OCI-LY3 (cell line): Measurements from ENCODE around the gene FAM149B1.

Experiments
- H2AFZ ChIP-seq: fragments of 200-600, 300-600 bp; shearing (Covaris generic); 2 replicates; pipeline ENCODE4 v1.6.0; 2014; ENCODE audit warnings: antibody characterized with exemption, low read depth, low read length
- H3K27ac ChIP-seq: fragments of 200-600, 300-600 bp; sonication (generic); 2 replicates; pipeline ENCODE4 v1.5.1; 2014; ENCODE audit warnings: mild to moderate bottlenecking, low read length, moderate library complexity, mixed read lengths
- H3K27me3 ChIP-seq: fragments of 200-600, 300-600 bp; sonication (generic); 2 replicates; pipeline ENCODE4 v1.6.1; 2014; ENCODE audit warnings: low read depth, low read length, mixed read lengths
- H3K36me3 ChIP-seq: fragments of 200-600, 300-600 bp; sonication (generic); replicated peaks from 2 replicates; pipeline ENCODE3; 2014; ENCODE audit warnings: low read depth, low read length, mixed read lengths
- H3K4me1 ChIP-seq: fragments of 300-600, 200-600 bp; sonication (generic); 2 replicates; pipeline ENCODE4 v1.6.1; 2014; ENCODE audit warnings: low read length, mixed read lengths
- H3K4me2 ChIP-seq: fragments of 200-600, 300-600 bp; sonication (generic); 2 replicates; pipeline ENCODE4 v1.6.1; 2014; ENCODE audit warnings: low read length, mixed read lengths
- H3K4me3 ChIP-seq: fragments of 300-600, 200-600 bp; sonication (generic); 2 replicates; pipeline ENCODE4 v1.5.1; 2014; ENCODE audit warnings: antibody characterized with exemption, mild to moderate bottlenecking, low read length, moderate library complexity
- H3K79me2 ChIP-seq: fragments of 300-600, 200-600 bp; shearing (Covaris generic); 2 replicates; pipeline ENCODE4 v1.6.1; 2014; ENCODE audit warnings: mild to moderate bottlenecking, low read length, mixed read lengths
- H3K9ac ChIP-seq: fragments of 300-600, 200-600 bp; shearing (Covaris generic); 2 replicates; pipeline ENCODE4 v1.6.0; 2014; ENCODE audit warnings: mild to moderate bottlenecking, low read length, moderate library complexity
- H3K9me3 ChIP-seq: fragments of 200-600, 300-600 bp; shearing (Covaris generic); 2 replicates; pipeline ENCODE4 v1.6.1; 2014; ENCODE audit warnings: low read length, mixed read lengths; ENCODE audit not compliant: insufficient read depth
- H4K20me1 ChIP-seq: fragments of 200-600, 300-600 bp; sonication (generic); 2 replicates; pipeline ENCODE4 v1.6.1; 2016; ENCODE audit warnings: low read length, mixed read lengths; ENCODE audit not compliant: insufficient read depth
- CTCF ChIP-seq: fragments of 200-600, 300-600 bp; sonication (generic); IDR thresholded peaks from 2 replicates; pipeline ENCODE4 v1.5.1; 2014; ENCODE audit warnings: antibody characterized with exemption, low read length, low read depth
- EZH2phosphoT487 ChIP-seq: fragments of 200-600 bp; shearing (Covaris generic); IDR thresholded peaks from 2 replicates; pipeline ENCODE4 v1.6.1; 2018; ENCODE audit warnings: antibody characterized with exemption, mixed run types, low read depth

Gene FAM149B1

GRCh38 chr10:73261362-73261995, 93.6 kb downstream of the FAM149B1 start:
- Histone ChIP-seq H3K36me3 (no peaks in the 10 kb centered on the region), H3K9me3 (no peaks in the 10 kb centered on the region), H3K4me3 (no peak overlapping the region), H4K20me1 (no peaks in the 10 kb centered on the region), H3K9ac (no peak overlapping the region), H2AFZ (no peak overlapping the region), H3K27ac (no peak overlapping the region), H3K27me3 (no peaks in the 10 kb centered on the region), H3K4me1 (no peaks in the 10 kb centered on the region), H3K79me2 (no peaks in the 10 kb centered on the region), H3K4me2 (no peak overlapping the region)
- TF ChIP-seq EZH2phosphoT487 (no peak), CTCF (no peak)

- no peak overlapping the region for H3K4me2 ChIP-seq
- H3K9me3 ChIP-seq, result no peaks in the 10 kb centered on the region
- H3K4me1 ChIP-seq, result no peaks in the 10 kb centered on the region
- H2AFZ ChIP-seq, result no peak overlapping the region
- H4K20me1 ChIP-seq, result no peaks in the 10 kb centered on the region
- H3K27ac ChIP-seq, result no peak overlapping the region
- no peak overlapping the region for H3K9ac ChIP-seq
- H3K4me3 ChIP-seq, result no peak overlapping the region
- TF ChIP-seq CTCF (no peak), EZH2phosphoT487 (no peak)
- no peaks in the 10 kb centered on the region for H3K27me3 ChIP-seq
- no peaks in the 10 kb centered on the region for H3K36me3 ChIP-seq
- no peaks in the 10 kb centered on the region for H3K79me2 ChIP-seq
Observed at GRCh38 chr10:73262105-73262730, 94.3 kb downstream of the FAM149B1 start.

- no peak overlapping the region for H3K4me2 ChIP-seq
- H3K9ac ChIP-seq, result no peak overlapping the region
- no peaks in the 10 kb centered on the region for H3K79me2 ChIP-seq
- no peaks in the 10 kb centered on the region for H3K4me1 ChIP-seq
- no peak overlapping the region for H3K4me3 ChIP-seq
- H3K36me3 ChIP-seq, result no peaks in the 10 kb centered on the region
- no peak overlapping the region for H2AFZ ChIP-seq
- H3K9me3 ChIP-seq, result no peaks in the 10 kb centered on the region
- H4K20me1 ChIP-seq, result no peaks in the 10 kb centered on the region
- TF ChIP-seq CTCF, result no peak
- TF ChIP-seq EZH2phosphoT487, result no peak
- H3K27ac ChIP-seq, result no peak overlapping the region
- H3K27me3 ChIP-seq, result no peaks in the 10 kb centered on the region
Observed at GRCh38 chr10:73262880-73263555, 95.1 kb downstream of the FAM149B1 start.

DNA sequence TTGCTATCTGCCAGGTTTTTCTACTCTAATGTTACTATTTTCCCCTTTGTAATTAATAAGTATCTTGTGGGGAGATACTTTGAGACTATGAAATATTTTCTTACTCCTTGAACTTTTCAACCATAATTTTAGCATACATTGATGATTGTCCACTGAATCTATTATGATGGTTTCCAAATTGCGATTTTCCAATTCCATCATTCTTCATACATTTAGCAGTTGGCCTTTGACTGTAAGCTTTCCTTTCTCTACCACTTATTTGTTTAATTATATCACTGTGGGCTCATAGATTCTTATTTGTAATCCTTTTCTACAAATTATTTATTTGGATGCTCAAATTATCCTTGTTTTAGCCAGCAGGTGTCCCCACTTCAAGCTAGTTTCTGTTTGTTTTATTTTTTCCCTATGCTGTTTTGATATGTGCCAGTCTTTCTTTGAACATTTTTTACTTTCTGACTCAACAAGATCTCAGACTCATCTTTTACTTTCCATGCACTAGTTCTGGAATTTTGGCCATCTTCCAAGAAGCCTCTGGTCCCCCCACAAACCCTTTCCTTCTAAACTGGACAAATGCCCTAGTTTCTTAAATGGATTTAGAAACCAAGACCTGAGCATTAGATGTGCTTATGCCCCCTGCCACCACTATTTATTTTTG, 95.9 kb downstream of the FAM149B1 start:
- Histone ChIP-seq H2AFZ (no peak overlapping the region), H3K4me3 (no peak overlapping the region), H3K27ac (no peak overlapping the region), H3K9me3 (no peaks in the 10 kb centered on the region), H3K4me1 (no peaks in the 10 kb centered on the region), H3K36me3 (no peaks in the 10 kb centered on the region), H4K20me1 (no peaks in the 10 kb centered on the region), H3K79me2 (no peaks in the 10 kb centered on the region), H3K4me2 (no peak overlapping the region), H3K27me3 (no peaks in the 10 kb centered on the region), H3K9ac (no peak overlapping the region)
- TF ChIP-seq EZH2phosphoT487, result no peak
- peak; percentile 55 for TF ChIP-seq CTCF
